MM.1S (cell line): Measurements from ENCODE around the gene MMP11.

ENCODE experiments used
- CTCF ChIP-seq: fragments of 300-600 bp; sonication (generic); IDR thresholded peaks from 2 replicates; pipeline ENCODE4 v1.5.1; 2016; ENCODE audit warnings: antibody characterized with exemption, low read length, mixed read lengths
- EZH2 ChIP-seq: fragments of 300-600 bp; sonication (generic); optimal IDR thresholded peaks from 2 replicates; pipeline ENCODE3; 2017; ENCODE audit warnings: low read depth, mild to moderate bottlenecking, antibody characterized with exemption, low read length, mixed read lengths

GRCh38 chr22:23831261-23831660 lies 58.6 kb downstream of the MMP11 start:
- TF ChIP-seq CTCF (no peak), EZH2 (no peak)
